ENCODE data around the gene FAXDC2.

FAXDC2 gene

DNA sequence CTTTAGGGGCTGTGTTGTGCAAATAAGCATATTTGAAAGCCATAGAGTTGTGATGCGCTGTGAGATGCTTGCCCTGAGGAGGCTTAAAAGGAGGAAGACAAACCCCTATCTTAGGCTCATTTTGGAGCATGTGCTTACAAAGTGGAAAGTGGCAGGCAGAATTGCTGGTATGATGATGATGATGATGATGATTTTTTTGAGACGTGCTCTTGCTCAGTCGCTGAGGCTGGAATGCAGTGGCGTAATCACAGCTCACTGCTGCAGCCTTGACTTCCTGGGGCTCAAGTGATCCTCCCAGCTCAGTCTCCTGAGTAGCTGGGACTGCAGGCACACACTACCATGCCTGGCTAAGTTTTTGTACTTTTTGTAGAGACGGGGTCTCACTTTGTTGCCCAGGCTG, 9.7 kb upstream of the FAXDC2 start:
- peak overlapping the region; percentile 19 for H3K56ac ChIP-seq (ENCODE audit: low read length)
- H3K27ac ChIP-seq (ENCODE audit: low read depth, low read length) = peak overlapping the region; percentile 25
- H2AK5ac ChIP-seq (ENCODE audit: low read length) = no peak overlapping the region
- no peak overlapping the region for H2BK5ac ChIP-seq (ENCODE audit: low read length)
- no peak overlapping the region for H3K18ac ChIP-seq (ENCODE audit: low read length)
- H3K4me2 ChIP-seq (ENCODE audit: low read length) = peak overlapping the region; percentile 84
- H3K27me3 ChIP-seq (ENCODE audit: insufficient read depth, low read length, poor library complexity) = no peaks in the 10 kb centered on the region
- no peak overlapping the region for H2BK15ac ChIP-seq (replicated peaks; ENCODE audit: low read depth)
- no CpG with 5 or more reads among the region's 5 CpGs for WGBS (ENCODE audit: extremely low coverage, insufficient coverage, low lambda C conversion rate)
- H3K4me1 ChIP-seq (ENCODE audit: control insufficient read depth, low read depth, low read length) = peaks cover 4% of the 10 kb centered on the region
- H3K23ac ChIP-seq (ENCODE audit: low read length) = no peak overlapping the region
- no peak overlapping the region for H4K8ac ChIP-seq (ENCODE audit: low read depth, low read length)
- peak overlapping the region; percentile 92 for H3K9ac ChIP-seq (ENCODE audit: low read length)
- H3K36me3 ChIP-seq (ENCODE audit: control insufficient read depth, insufficient read depth, low read length) = no peaks in the 10 kb centered on the region
- no peak overlapping the region for H2BK120ac ChIP-seq (ENCODE audit: low read depth, low read length)
- peaks cover 9% of the 10 kb centered on the region for H3K79me1 ChIP-seq (ENCODE audit: low read length)
- peak; percentile 74 for DNase-seq
- H3K4ac ChIP-seq (ENCODE audit: low read depth, low read length) = no peak overlapping the region
- H4K5ac ChIP-seq (ENCODE audit: low read length) = no peak overlapping the region
- H3K79me2 ChIP-seq (ENCODE audit: control insufficient read depth, insufficient read depth, low read length) = peaks cover 44% of the 10 kb centered on the region
- H3K4me3 ChIP-seq (ENCODE audit: low read length) = no peak overlapping the region

DNA sequence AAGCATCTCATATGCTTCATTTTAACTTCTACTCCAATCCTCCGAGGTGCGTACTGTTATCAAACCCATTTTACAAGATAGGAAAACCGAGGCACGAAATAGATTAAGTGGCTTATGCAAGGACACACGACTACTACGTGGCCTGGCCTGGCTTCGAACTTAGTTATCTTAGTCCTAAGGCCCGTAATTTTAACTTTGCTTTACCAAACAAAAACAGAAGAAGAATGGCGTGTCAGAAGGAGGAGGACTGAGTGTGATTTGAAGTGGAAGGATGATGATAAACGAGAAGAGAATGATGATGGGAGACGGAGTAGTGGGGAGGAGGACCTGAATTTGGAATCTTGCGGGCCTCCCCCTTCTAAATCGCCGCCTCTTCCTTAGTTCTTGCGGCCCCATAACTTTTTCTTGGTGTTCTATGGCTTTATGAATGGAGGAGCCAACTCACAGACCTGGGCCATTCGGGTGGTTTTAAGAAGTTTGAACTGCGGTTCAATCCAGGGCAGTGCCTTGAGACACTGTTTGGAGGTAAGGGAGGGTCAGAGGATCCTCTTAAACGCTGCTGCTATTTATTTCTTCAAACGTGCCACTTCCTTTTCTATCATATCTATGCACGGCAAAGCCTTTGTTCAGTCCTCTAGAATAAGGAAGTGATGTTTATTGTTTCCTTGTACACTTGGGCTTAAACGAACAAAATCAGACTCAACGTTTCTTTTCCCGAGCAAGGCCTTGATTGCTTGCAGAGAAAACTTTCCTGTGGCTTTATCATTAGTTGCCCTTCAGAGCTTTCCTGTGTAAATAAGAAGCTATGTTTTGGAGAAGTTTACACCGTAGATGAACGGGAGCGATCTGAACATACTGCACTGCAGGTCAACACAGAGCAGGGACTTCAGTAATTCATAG, 8.8 kb upstream of the FAXDC2 start:
- DNase-seq = peak; percentile 30
- no peak overlapping the region for H3K27ac ChIP-seq (ENCODE audit: low read depth, low read length)
- H2AK5ac ChIP-seq (ENCODE audit: low read length) = no peak overlapping the region
- no peak overlapping the region for H2BK5ac ChIP-seq (ENCODE audit: low read length)
- no peak overlapping the region for H4K5ac ChIP-seq (ENCODE audit: low read length)
- no CpG with 5 or more reads among the region's 26 CpGs for WGBS (ENCODE audit: extremely low coverage, insufficient coverage, low lambda C conversion rate)
- H2BK120ac ChIP-seq (ENCODE audit: low read depth, low read length) = no peak overlapping the region
- H3K4me1 ChIP-seq (ENCODE audit: control insufficient read depth, low read depth, low read length) = peaks cover 4% of the 10 kb centered on the region
- peaks cover 9% of the 10 kb centered on the region for H3K79me1 ChIP-seq (ENCODE audit: low read length)
- H3K27me3 ChIP-seq (ENCODE audit: insufficient read depth, low read length, poor library complexity) = no peaks in the 10 kb centered on the region
- peak overlapping the region; percentile 92 for H3K9ac ChIP-seq (ENCODE audit: low read length)
- no peak overlapping the region for H2BK15ac ChIP-seq (replicated peaks; ENCODE audit: low read depth)
- H3K4me3 ChIP-seq (ENCODE audit: low read length) = peak overlapping the region; percentile 91
- H3K36me3 ChIP-seq (ENCODE audit: control insufficient read depth, insufficient read depth, low read length) = no peaks in the 10 kb centered on the region
- H3K4ac ChIP-seq (ENCODE audit: low read depth, low read length) = peak overlapping the region; percentile 84
- H3K23ac ChIP-seq (ENCODE audit: low read length) = peak overlapping the region; percentile 85
- peak overlapping the region; percentile 92 for H3K56ac ChIP-seq (ENCODE audit: low read length)
- H3K4me2 ChIP-seq (ENCODE audit: low read length) = peak overlapping the region; percentile 84
- H3K79me2 ChIP-seq (ENCODE audit: control insufficient read depth, insufficient read depth, low read length) = peaks cover 44% of the 10 kb centered on the region
- H4K8ac ChIP-seq (ENCODE audit: low read depth, low read length) = no peak overlapping the region
- H3K18ac ChIP-seq (ENCODE audit: low read length) = no peak overlapping the region

DNA sequence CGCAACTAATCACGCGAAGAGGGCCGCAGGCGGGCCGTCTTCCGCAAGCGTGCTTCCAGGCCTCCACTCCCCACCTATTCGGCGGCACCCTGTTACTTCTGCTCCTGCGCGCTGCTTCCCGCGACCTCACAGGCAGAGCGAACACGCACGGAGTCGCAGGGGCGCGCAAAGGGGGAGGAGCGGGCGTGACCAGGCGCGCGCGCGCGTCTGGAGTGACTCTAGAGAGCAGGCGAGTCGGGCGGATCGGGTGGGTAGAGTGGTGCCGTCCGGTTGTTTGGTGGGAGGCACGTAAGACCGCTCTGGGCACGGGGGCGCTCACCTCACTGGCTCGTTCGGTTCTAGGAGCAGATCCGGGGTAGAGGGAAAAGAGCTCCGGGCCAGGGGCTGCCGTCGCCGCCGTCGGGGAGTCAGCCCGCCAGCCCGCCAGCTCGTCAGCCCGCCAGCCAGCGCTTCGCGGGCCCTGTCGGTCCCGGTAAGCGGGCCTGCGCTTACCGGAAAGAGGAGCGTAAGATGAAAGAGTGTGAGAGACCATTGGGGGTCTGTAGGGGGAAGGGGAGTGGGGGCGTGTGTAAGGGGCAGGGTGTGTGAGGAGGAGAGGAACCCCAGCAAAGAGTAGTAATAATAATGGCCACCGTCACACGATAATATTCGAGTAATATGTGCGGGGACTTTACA, 8.0 kb upstream of the FAXDC2 start, which contains the start of gene CNOT8:
TSS of gene CNOT8 (plus strand) at position 331 of the 675 bp plus-strand sequence. CDS start 4,652 bp downstream, outside the sequence.
- H3K23ac ChIP-seq (ENCODE audit: low read length) = peak within 1 kb of the TSS; percentile 85
- H3K56ac ChIP-seq (ENCODE audit: low read length) = peak within 1 kb of the TSS; percentile 99
- H3K27me3 ChIP-seq (ENCODE audit: insufficient read depth, low read length, poor library complexity) = no peaks in the 10 kb centered on the region
- WGBS (ENCODE audit: extremely low coverage, insufficient coverage, low lambda C conversion rate) = no CpG with 5 or more reads among the region's 65 CpGs
- no peak within 1 kb of the TSS for H2BK120ac ChIP-seq (ENCODE audit: low read depth, low read length)
- peak within 1 kb of the TSS; percentile 92 for H3K9ac ChIP-seq (ENCODE audit: low read length)
- DNase-seq = peak; percentile 99
- peaks cover 4% of the 10 kb centered on the region for H3K4me1 ChIP-seq (ENCODE audit: control insufficient read depth, low read depth, low read length)
- no peak within 1 kb of the TSS for H2AK5ac ChIP-seq (ENCODE audit: low read length)
- H3K4me3 ChIP-seq (ENCODE audit: low read length) = peak within 1 kb of the TSS; percentile 91
- H2BK15ac ChIP-seq (replicated peaks; ENCODE audit: low read depth) = no peak within 1 kb of the TSS
- H3K79me1 ChIP-seq (ENCODE audit: low read length) = peaks cover 9% of the 10 kb centered on the region
- H3K27ac ChIP-seq (ENCODE audit: low read depth, low read length) = peak within 1 kb of the TSS; percentile 99
- peak within 1 kb of the TSS; percentile 93 for H3K4ac ChIP-seq (ENCODE audit: low read depth, low read length)
- H2BK5ac ChIP-seq (ENCODE audit: low read length) = peak within 1 kb of the TSS; percentile 89
- peak within 1 kb of the TSS; percentile 89 for H3K4me2 ChIP-seq (ENCODE audit: low read length)
- H3K36me3 ChIP-seq (ENCODE audit: control insufficient read depth, insufficient read depth, low read length) = no peaks in the 10 kb centered on the region
- H4K8ac ChIP-seq (ENCODE audit: low read depth, low read length) = peak within 1 kb of the TSS; percentile 93
- H3K18ac ChIP-seq (ENCODE audit: low read length) = peak within 1 kb of the TSS; percentile 96
- H3K79me2 ChIP-seq (ENCODE audit: control insufficient read depth, insufficient read depth, low read length) = peaks cover 43% of the 10 kb centered on the region
- H4K5ac ChIP-seq (ENCODE audit: low read length) = no peak within 1 kb of the TSS

DNA sequence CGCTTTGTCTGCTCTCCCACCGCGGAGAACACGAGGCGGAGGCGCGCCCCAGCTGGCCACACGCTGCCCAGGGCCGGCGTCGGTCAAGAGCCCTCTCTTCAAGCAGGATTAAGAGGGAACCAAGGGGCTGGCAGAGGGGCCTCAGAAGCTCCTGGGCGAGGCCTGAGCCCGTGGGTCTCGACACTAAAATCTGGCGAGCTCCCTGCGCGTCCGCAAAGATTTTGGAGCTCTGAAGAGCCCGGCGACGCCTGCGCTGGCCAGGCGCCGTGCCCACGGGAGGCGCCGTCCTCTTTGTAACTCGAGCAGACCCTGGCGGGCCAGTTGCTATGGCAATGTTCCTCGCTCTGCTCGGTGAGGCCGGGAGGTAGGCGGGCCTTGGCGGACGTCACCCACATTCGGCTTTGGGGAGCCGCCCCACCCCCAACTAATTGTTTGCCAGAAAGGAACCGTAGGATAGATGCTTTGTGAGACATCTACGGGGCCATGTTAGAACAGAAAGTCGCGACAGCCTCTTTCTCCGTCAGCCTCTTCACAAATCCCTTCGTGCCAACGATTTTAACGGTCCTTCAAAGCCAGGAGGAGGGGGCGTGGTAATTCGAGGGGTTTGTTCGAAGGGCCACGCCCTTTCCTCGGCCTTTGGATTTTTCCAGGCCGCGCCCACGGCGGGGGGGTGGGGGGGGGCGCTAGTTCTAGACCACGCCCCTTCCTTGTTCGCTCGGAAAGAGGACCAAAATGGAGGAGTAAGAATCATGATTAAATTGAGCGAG, 7.3 kb upstream of the FAXDC2 start:
- Histone ChIP-seq H3K9ac (ENCODE audit: low read length) (peak overlapping the region; percentile 92), H4K5ac (ENCODE audit: low read length) (no peak overlapping the region), H3K27me3 (ENCODE audit: insufficient read depth, low read length, poor library complexity) (no peaks in the 10 kb centered on the region), H3K36me3 (ENCODE audit: control insufficient read depth, insufficient read depth, low read length) (no peaks in the 10 kb centered on the region), H2AK5ac (ENCODE audit: low read length) (no peak overlapping the region), H4K8ac (ENCODE audit: low read depth, low read length) (peak overlapping the region; percentile 93), H3K23ac (ENCODE audit: low read length) (no peak overlapping the region), H3K18ac (ENCODE audit: low read length) (peak overlapping the region; percentile 96), H3K4me1 (ENCODE audit: control insufficient read depth, low read depth, low read length) (peaks cover 4% of the 10 kb centered on the region), H2BK120ac (ENCODE audit: low read depth, low read length) (no peak overlapping the region), H2BK5ac (ENCODE audit: low read length) (peak overlapping the region; percentile 89), H3K27ac (ENCODE audit: low read depth, low read length) (peak overlapping the region; percentile 99), H3K4me2 (ENCODE audit: low read length) (peak overlapping the region; percentile 89), H3K79me1 (ENCODE audit: low read length) (peaks cover 6% of the 10 kb centered on the region), H3K56ac (ENCODE audit: low read length) (peak overlapping the region; percentile 99), H3K4me3 (ENCODE audit: low read length) (peak overlapping the region; percentile 83), H3K4ac (ENCODE audit: low read depth, low read length) (peak overlapping the region; percentile 93), H2BK15ac (replicated peaks; ENCODE audit: low read depth) (no peak overlapping the region), H3K79me2 (ENCODE audit: control insufficient read depth, insufficient read depth, low read length) (peaks cover 37% of the 10 kb centered on the region)
- no CpG with 5 or more reads among the region's 59 CpGs for WGBS (ENCODE audit: extremely low coverage, insufficient coverage, low lambda C conversion rate)
- peak; percentile 98 for DNase-seq

DNA sequence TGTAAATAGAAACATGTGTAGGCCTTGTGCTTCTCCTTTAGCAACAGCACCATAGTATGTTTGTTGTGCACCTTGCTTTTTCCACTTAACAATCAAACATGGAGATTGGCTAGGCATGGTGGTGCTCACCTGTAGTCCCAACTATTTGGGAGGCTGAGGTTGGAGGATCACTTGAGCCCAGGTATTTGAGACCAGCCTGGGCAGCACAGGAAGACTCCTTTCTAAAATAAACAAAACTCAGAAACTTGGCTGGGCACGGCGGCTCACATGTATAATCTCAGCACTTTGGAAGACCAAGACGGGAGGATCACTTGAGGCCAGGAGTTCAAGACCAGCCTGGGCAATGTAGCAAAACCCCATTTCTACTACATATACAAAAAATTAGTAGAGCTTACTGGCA, 948 bp upstream of the FAXDC2 start:
- Histone ChIP-seq H2BK120ac (ENCODE audit: low read depth, low read length) (no peak overlapping the region), H3K4ac (ENCODE audit: low read depth, low read length) (no peak overlapping the region), H3K79me2 (ENCODE audit: control insufficient read depth, insufficient read depth, low read length) (no peaks in the 10 kb centered on the region), H3K27me3 (ENCODE audit: insufficient read depth, low read length, poor library complexity) (no peaks in the 10 kb centered on the region), H3K27ac (ENCODE audit: low read depth, low read length) (no peak overlapping the region), H3K36me3 (ENCODE audit: control insufficient read depth, insufficient read depth, low read length) (no peaks in the 10 kb centered on the region), H4K8ac (ENCODE audit: low read depth, low read length) (no peak overlapping the region), H3K4me1 (ENCODE audit: control insufficient read depth, low read depth, low read length) (peaks cover 6% of the 10 kb centered on the region), H3K79me1 (ENCODE audit: low read length) (no peaks in the 10 kb centered on the region), H2BK15ac (replicated peaks; ENCODE audit: low read depth) (no peak overlapping the region), H3K4me3 (ENCODE audit: low read length) (no peak overlapping the region), H3K56ac (ENCODE audit: low read length) (no peak overlapping the region), H3K23ac (ENCODE audit: low read length) (no peak overlapping the region), H3K4me2 (ENCODE audit: low read length) (no peak overlapping the region), H3K9ac (ENCODE audit: low read length) (no peak overlapping the region), H2AK5ac (ENCODE audit: low read length) (no peak overlapping the region), H2BK5ac (ENCODE audit: low read length) (no peak overlapping the region), H4K5ac (ENCODE audit: low read length) (no peak overlapping the region), H3K18ac (ENCODE audit: low read length) (no peak overlapping the region)
- DNase-seq = no peak
- no CpG with 5 or more reads among the region's 3 CpGs for WGBS (ENCODE audit: extremely low coverage, insufficient coverage, low lambda C conversion rate)

Measured in mesendoderm (in vitro differentiated cells).